Mesenchymal stem cell (in vitro differentiated cells and primary cell): ENCODE measurements around the gene COL23A1.

ENCODE experiments used
- DNase-seq: peaks from one replicate; pipeline ENCODE4 v3.0.0-alpha.2; 2013
- H2AFZ ChIP-seq: one replicate; pipeline ENCODE4 v1.6.1; 2013; ENCODE audit warnings: low read depth, mild to moderate bottlenecking, control low read depth, inconsistent platforms, low read length, moderate library complexity
- H2AK5ac ChIP-seq: 2 replicates; pipeline ENCODE4 v1.6.1; 2013; ENCODE audit warnings: low read length, moderate library complexity, mild to moderate bottlenecking, inconsistent platforms; ENCODE audit not compliant: severe bottlenecking
- H2BK120ac ChIP-seq: one replicate; pipeline ENCODE4 v1.6.1; 2013; ENCODE audit warnings: low read depth, mild to moderate bottlenecking, inconsistent platforms, low read length, moderate library complexity
- H2BK12ac ChIP-seq, 2 experiments: one replicate each; pipeline ENCODE4 v1.6.1; 2013; ENCODE audit warnings: inconsistent platforms in 2 of 2, low read length in 2 of 2, mild to moderate bottlenecking in 2 of 2, moderate library complexity in 2 of 2, control low read depth in 1 of 2
- H2BK15ac ChIP-seq: one replicate; pipeline ENCODE4 v1.6.1; 2013; ENCODE audit warnings: mild to moderate bottlenecking, low read depth, inconsistent platforms; ENCODE audit not compliant: poor library complexity, severe bottlenecking
- H2BK5ac ChIP-seq: 2 replicates; pipeline ENCODE4 v1.6.1; 2013; ENCODE audit warnings: low read depth, mild to moderate bottlenecking, low read length, control low read depth, inconsistent platforms; ENCODE audit not compliant: poor library complexity, severe bottlenecking
- H3K14ac ChIP-seq, 2 experiments: one replicate each; pipeline ENCODE4 v1.6.1; 2013; ENCODE audit warnings: inconsistent platforms in 2 of 2, low read length in 2 of 2, control low read depth in 1 of 2, mild to moderate bottlenecking in 1 of 2, moderate library complexity in 1 of 2
- H3K18ac ChIP-seq, 2 experiments: one replicate each; pipeline ENCODE4 v1.6.1; 2013; ENCODE audit warnings: inconsistent platforms in 2 of 2, low read length in 2 of 2, control low read depth in 1 of 2, low read depth in 1 of 2, mild to moderate bottlenecking in 1 of 2
- H3K23ac ChIP-seq, 2 experiments: one replicate each; pipeline ENCODE4 v1.6.1; 2013; ENCODE audit warnings: inconsistent platforms in 2 of 2, low read length in 2 of 2, mild to moderate bottlenecking in 2 of 2, moderate library complexity in 2 of 2, control low read depth in 1 of 2
- H3K27ac ChIP-seq: 2 replicates; pipeline ENCODE4 v1.5.1; 2013; ENCODE audit warnings: mild to moderate bottlenecking, moderate library complexity, low read length, control low read depth, inconsistent platforms; ENCODE audit not compliant: poor library complexity, severe bottlenecking
- H3K27me3 ChIP-seq, 2 experiments: 2 replicates each; pipeline versions ENCODE4 v1.6.1 to v1.7.0; 2013; ENCODE audit warnings: low read length in 2 of 2, mild to moderate bottlenecking in 2 of 2, moderate library complexity in 2 of 2, control low read depth in 1 of 2, inconsistent platforms in 1 of 2; ENCODE audit not compliant: control insufficient read depth in 1 of 2, insufficient read depth in 1 of 2
- H3K36me3 ChIP-seq, 2 experiments: 2 replicates each; pipeline versions ENCODE4 v1.6.1 to v1.7.0; 2013; ENCODE audit warnings: low read length in 2 of 2, control low read depth in 1 of 2, inconsistent platforms in 1 of 2, low read depth in 1 of 2, mild to moderate bottlenecking in 1 of 2; ENCODE audit not compliant: insufficient read depth in 2 of 2, control insufficient read depth in 1 of 2
- H3K4ac ChIP-seq, 2 experiments: one replicate each; pipeline ENCODE4 v1.6.1; 2013; ENCODE audit warnings: inconsistent platforms in 2 of 2, low read length in 2 of 2, mild to moderate bottlenecking in 2 of 2, moderate library complexity in 2 of 2, control low read depth in 1 of 2, low read depth in 1 of 2
- H3K4me1 ChIP-seq: 2 replicates; pipeline ENCODE4 v1.6.1; 2013; ENCODE audit warnings: low read depth, low read length, control low read depth; ENCODE audit not compliant: control insufficient read depth, insufficient read depth
- H3K4me2 ChIP-seq: 2 replicates; pipeline ENCODE4 v1.6.1; 2013; ENCODE audit warnings: low read length, mild to moderate bottlenecking, inconsistent platforms; ENCODE audit not compliant: poor library complexity, severe bottlenecking
- H3K4me3 ChIP-seq, 2 experiments: 2 replicates each; pipeline versions ENCODE4 v1.5.1 to v1.7.0; 2013; ENCODE audit warnings: low read length in 2 of 2, mild to moderate bottlenecking in 2 of 2, control low read depth in 1 of 2, low read depth in 1 of 2; ENCODE audit not compliant: insufficient read depth in 1 of 2
- H3K79me1 ChIP-seq: replicated peaks from 2 replicates; pipeline ENCODE4 v1.6.1; 2013; ENCODE audit warnings: mild to moderate bottlenecking, control low read depth, low read length, inconsistent platforms; ENCODE audit not compliant: poor library complexity, severe bottlenecking
- H3K9ac ChIP-seq: 2 replicates; pipeline ENCODE4 v1.7.0; 2013; ENCODE audit warnings: mild to moderate bottlenecking, low read length, moderate library complexity
- H3K9me3 ChIP-seq: 2 replicates; pipeline ENCODE4 v1.7.0; 2013; ENCODE audit warnings: mild to moderate bottlenecking, low read length; ENCODE audit not compliant: control insufficient read depth
- H4K8ac ChIP-seq: one replicate; pipeline ENCODE4 v1.6.1; 2013; ENCODE audit warnings: inconsistent platforms, mild to moderate bottlenecking, low read length, moderate library complexity
- H4K91ac ChIP-seq: one replicate; pipeline ENCODE4 v1.6.1; 2013; ENCODE audit warnings: mild to moderate bottlenecking, low read length, inconsistent platforms
- WGBS: methylation state at CpG from one replicate; pipeline ENCODE4 v1.1.7; 2013; ENCODE audit warnings: mixed read lengths; 5-methylcytosine and 5-hydroxymethylcytosine counted together

COL23A1 gene

GRCh38 chr5:178416206-178416882, 173.8 kb downstream of the COL23A1 start:
- Histone ChIP-seq H2BK15ac (no peak overlapping the region), H3K79me1 (no peaks in the 10 kb centered on the region), H3K27me3 (peaks cover 0 to 28% of the 10 kb centered on the region in 2 experiments), H2AFZ (no peak overlapping the region), H3K36me3 (no peaks in the 10 kb centered on the region), H3K23ac (no peak overlapping the region), H2BK5ac (no peak overlapping the region), H3K4me1 (no peaks in the 10 kb centered on the region), H3K18ac (no peak overlapping the region), H3K4me3 (no peak overlapping the region), H2BK120ac (no peak overlapping the region), H4K8ac (no peak overlapping the region), H4K91ac (no peak overlapping the region), H3K4ac (no peak overlapping the region), H3K14ac (no peak overlapping the region), H3K27ac (no peak overlapping the region), H3K9ac (no peak overlapping the region), H2AK5ac (no peak overlapping the region), H3K9me3 (no peaks in the 10 kb centered on the region), H2BK12ac (no peak overlapping the region), H3K4me2 (no peak overlapping the region)
- WGBS = 91% methylated on average over 10 of the region's 12 CpGs
- no peak for DNase-seq

- WGBS = 81% methylated on average over 17 of the region's 17 CpGs
Measured at GRCh38 chr5:178415353-178415752, 174.8 kb downstream of the COL23A1 start.

GRCh38 chr5:178413988-178414387, 176.2 kb downstream of the COL23A1 start:
- WGBS = 69% methylated on average over 4 of the region's 4 CpGs
- H2BK120ac ChIP-seq = no peak overlapping the region
- H2AFZ ChIP-seq = no peak overlapping the region
- no peak overlapping the region for H3K9ac ChIP-seq
- H4K91ac ChIP-seq = no peak overlapping the region
- H2BK15ac ChIP-seq = no peak overlapping the region
- no peak overlapping the region for H3K4ac ChIP-seq
- H3K79me1 ChIP-seq = no peaks in the 10 kb centered on the region
- H3K27ac ChIP-seq = no peak overlapping the region
- peaks cover 0 to 14% of the 10 kb centered on the region in 2 experiments for H3K27me3 ChIP-seq
- no peak overlapping the region for H3K14ac ChIP-seq
- DNase-seq = no peak
- H3K18ac ChIP-seq = no peak overlapping the region
- no peak overlapping the region for H2BK5ac ChIP-seq
- no peaks in the 10 kb centered on the region for H3K4me1 ChIP-seq
- no peak overlapping the region for H2BK12ac ChIP-seq
- H3K4me3 ChIP-seq = no peak overlapping the region
- no peak overlapping the region for H4K8ac ChIP-seq
- H2AK5ac ChIP-seq = no peak overlapping the region
- H3K36me3 ChIP-seq = no peaks in the 10 kb centered on the region
- H3K4me2 ChIP-seq = no peak overlapping the region
- H3K23ac ChIP-seq = no peak overlapping the region
- no peaks in the 10 kb centered on the region for H3K9me3 ChIP-seq

More at GRCh38 chr5:178415353-178415752, 174.8 kb downstream of the COL23A1 start:
- H4K8ac ChIP-seq = no peak overlapping the region
- H3K23ac ChIP-seq = no peak overlapping the region
- H3K9me3 ChIP-seq = no peaks in the 10 kb centered on the region
- no peaks in the 10 kb centered on the region for H3K4me1 ChIP-seq
- no peak overlapping the region for H2AFZ ChIP-seq
- H3K4me2 ChIP-seq = no peak overlapping the region
- no peak overlapping the region for H2BK120ac ChIP-seq
- H2BK15ac ChIP-seq = no peak overlapping the region
- H3K18ac ChIP-seq = no peak overlapping the region
- H3K4ac ChIP-seq = no peak overlapping the region
- H3K79me1 ChIP-seq = no peaks in the 10 kb centered on the region
- H3K4me3 ChIP-seq = no peak overlapping the region
- H2BK12ac ChIP-seq = no peak overlapping the region
- H3K27ac ChIP-seq = no peak overlapping the region
- no peak overlapping the region for H4K91ac ChIP-seq
- H2BK5ac ChIP-seq = no peak overlapping the region
- no peaks in the 10 kb centered on the region for H3K36me3 ChIP-seq
- peaks cover 0 to 22% of the 10 kb centered on the region in 2 experiments for H3K27me3 ChIP-seq
- DNase-seq = no peak
- H3K14ac ChIP-seq = no peak overlapping the region
- no peak overlapping the region for H2AK5ac ChIP-seq
- no peak overlapping the region for H3K9ac ChIP-seq

- H3K4ac ChIP-seq = no peak overlapping the region
Measured at GRCh38 chr5:178411083-178411482, 179.1 kb downstream of the COL23A1 start.

More at GRCh38 chr5:178411083-178411482, 179.1 kb downstream of the COL23A1 start:
- no peak overlapping the region for H3K4me2 ChIP-seq
- H2BK15ac ChIP-seq = no peak overlapping the region
- no peaks in the 10 kb centered on the region for H3K79me1 ChIP-seq
- H4K91ac ChIP-seq = no peak overlapping the region
- WGBS = 79% methylated on average over 2 of the region's 2 CpGs
- H3K9ac ChIP-seq = no peak overlapping the region
- H3K4me1 ChIP-seq = no peaks in the 10 kb centered on the region
- H3K36me3 ChIP-seq = no peaks in the 10 kb centered on the region
- DNase-seq = no peak
- H3K27me3 ChIP-seq = peaks cover 0 to 14% of the 10 kb centered on the region in 2 experiments
- no peaks in the 10 kb centered on the region for H3K9me3 ChIP-seq
- H3K27ac ChIP-seq = no peak overlapping the region
- no peak overlapping the region for H2AK5ac ChIP-seq
- H2AFZ ChIP-seq = no peak overlapping the region
- no peak overlapping the region for H3K18ac ChIP-seq
- H2BK5ac ChIP-seq = no peak overlapping the region
- no peak overlapping the region for H3K23ac ChIP-seq
- H4K8ac ChIP-seq = no peak overlapping the region
- no peak overlapping the region for H2BK12ac ChIP-seq
- no peak overlapping the region for H2BK120ac ChIP-seq
- H3K14ac ChIP-seq = no peak overlapping the region
- H3K4me3 ChIP-seq = no peak overlapping the region
